SK-N-SH treated with all-trans-retinoic acid at 6 μM for 48 hours (cell line): ENCODE measurements around the gene HHAT.

ENCODE experiments used
- ARNTL ChIP-seq: fragments of 450-650 bp; formaldehyde crosslinking; IDR thresholded peaks from 2 replicates; pipeline ENCODE4 v1.5.0; 2020; ENCODE audit warnings: low read depth, mild to moderate bottlenecking, moderate library complexity, borderline replicate concordance
- RARB ChIP-seq: fragments of 250-450 bp; sonication (Bioruptor Pico); IDR thresholded peaks from 2 replicates; pipeline ENCODE4 v1.8.0; 2021; ENCODE audit warnings: mild to moderate bottlenecking, moderate library complexity
- TCF4 ChIP-seq: fragments of 250-450 bp; sonication (Bioruptor Pico); IDR thresholded peaks from 2 replicates; pipeline ENCODE4 v1.8.0; 2021; ENCODE audit warnings: mild to moderate bottlenecking, moderate library complexity, borderline replicate concordance
- TF ChIP-seq, protein P1 (sequence below): fragments of 250-450 bp; sonication (Bioruptor Pico); IDR thresholded peaks from 2 replicates; pipeline ENCODE4 v1.5.1; 2020; ENCODE audit warnings: low read depth, mild to moderate bottlenecking, moderate library complexity
- TF ChIP-seq, protein P2 (sequence below): fragments of 250-450 bp; sonication (Bioruptor Pico); IDR thresholded peaks from 2 replicates; pipeline ENCODE4 v1.8.0; 2020; ENCODE audit warnings: mild to moderate bottlenecking, moderate library complexity, borderline replicate concordance

DNA sequence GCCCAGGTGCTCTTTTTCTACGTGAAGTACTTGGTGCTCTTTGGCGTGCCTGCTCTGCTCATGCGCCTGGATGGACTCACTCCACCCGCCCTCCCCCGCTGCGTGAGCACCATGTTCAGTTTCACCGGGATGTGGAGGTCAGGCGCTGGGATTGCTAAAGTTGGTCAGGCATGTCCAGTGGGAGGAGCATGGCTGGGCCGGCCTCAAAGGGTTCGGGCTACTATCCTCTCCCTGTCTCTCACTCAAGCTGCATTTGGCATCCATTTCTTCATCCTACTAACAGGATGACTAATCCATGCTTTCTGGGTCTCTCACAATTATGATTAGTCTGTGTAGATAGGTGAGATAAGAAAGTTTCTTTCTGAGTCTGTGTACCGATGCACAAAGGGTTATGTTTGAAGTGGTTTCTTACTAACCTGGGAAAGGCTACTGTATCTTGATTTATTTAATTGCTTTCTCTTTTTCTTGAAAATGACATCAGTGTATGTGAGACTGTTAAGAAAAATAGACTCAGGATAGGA, 135.9 kb downstream of the HHAT start:
- TF ChIP-seq, protein P1, sequence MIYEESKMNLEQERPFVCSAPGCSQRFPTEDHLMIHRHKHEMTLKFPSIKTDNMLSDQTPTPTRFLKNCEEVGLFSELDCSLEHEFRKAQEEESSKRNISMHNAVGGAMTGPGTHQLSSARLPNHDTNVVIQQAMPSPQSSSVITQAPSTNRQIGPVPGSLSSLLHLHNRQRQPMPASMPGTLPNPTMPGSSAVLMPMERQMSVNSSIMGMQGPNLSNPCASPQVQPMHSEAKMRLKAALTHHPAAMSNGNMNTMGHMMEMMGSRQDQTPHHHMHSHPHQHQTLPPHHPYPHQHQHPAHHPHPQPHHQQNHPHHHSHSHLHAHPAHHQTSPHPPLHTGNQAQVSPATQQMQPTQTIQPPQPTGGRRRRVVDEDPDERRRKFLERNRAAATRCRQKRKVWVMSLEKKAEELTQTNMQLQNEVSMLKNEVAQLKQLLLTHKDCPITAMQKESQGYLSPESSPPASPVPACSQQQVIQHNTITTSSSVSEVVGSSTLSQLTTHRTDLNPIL, result no peak
- TF ChIP-seq RARB (CRISPR knock-in tag) (no peak), ARNTL (CRISPR knock-in tag) (no peak), TCF4 (CRISPR knock-in tag) (no peak)
- TF ChIP-seq, protein P2, sequence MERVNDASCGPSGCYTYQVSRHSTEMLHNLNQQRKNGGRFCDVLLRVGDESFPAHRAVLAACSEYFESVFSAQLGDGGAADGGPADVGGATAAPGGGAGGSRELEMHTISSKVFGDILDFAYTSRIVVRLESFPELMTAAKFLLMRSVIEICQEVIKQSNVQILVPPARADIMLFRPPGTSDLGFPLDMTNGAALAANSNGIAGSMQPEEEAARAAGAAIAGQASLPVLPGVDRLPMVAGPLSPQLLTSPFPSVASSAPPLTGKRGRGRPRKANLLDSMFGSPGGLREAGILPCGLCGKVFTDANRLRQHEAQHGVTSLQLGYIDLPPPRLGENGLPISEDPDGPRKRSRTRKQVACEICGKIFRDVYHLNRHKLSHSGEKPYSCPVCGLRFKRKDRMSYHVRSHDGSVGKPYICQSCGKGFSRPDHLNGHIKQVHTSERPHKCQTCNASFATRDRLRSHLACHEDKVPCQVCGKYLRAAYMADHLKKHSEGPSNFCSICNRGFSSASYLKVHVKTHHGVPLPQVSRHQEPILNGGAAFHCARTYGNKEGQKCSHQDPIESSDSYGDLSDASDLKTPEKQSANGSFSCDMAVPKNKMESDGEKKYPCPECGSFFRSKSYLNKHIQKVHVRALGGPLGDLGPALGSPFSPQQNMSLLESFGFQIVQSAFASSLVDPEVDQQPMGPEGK (CRISPR knock-in tag), result no peak
